ENCODE results near the gene NMNAT3.

NMNAT3 gene

DNA sequence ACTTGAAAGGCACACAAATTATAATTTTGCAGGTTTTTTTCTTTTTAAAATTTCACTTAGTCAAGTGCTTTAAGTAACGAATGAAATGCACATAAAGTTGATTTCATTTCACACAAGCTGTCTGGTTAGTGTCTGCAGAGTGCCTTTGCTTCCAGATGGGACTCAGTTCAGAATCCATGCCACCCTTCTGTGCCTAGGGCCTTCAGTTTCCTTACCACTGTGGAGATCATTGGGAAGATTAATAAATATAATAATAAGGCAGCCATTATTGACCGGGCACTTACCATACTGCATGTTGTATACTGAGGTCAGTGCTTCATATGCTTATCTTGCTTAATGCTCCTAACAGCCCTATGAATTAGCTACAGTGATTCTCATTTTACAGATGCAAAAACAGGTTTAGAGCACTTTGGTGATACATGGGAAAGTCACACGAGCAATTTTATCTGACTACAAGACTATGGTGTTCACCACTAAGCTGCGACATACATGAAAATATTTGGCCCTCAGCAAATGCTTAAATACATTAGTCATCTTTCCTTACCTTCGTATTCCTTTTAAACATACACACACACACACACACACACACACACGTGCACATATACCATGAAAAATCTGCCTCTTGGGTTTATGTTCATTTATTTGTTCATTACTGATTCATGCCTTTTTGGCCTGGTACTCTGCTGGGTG is 3.1 kb downstream of the NMNAT3 start:
- DNase-seq (ENCODE audit: low spot score), result no peak

DNA sequence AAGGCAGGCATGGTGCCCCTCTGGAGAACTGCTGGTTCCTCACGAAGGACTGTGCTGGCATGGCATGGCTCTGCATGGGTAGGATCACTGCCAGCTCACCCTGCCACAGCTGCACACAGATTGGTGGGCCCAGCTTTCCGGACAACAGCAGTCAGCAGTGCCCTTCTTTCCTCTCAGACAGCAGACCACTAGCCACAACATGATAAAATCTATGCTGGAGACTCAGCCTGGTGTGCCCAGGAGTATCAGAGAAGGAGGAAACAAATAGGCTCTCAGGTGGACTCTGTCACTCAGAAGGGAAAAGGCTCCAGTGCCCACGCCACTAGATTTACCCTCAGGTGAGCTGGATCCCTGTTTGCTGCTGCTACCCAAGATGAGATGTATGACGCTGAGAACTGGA is 4.9 kb downstream of the NMNAT3 start:
- no peak for DNase-seq (ENCODE audit: low spot score)

DNA sequence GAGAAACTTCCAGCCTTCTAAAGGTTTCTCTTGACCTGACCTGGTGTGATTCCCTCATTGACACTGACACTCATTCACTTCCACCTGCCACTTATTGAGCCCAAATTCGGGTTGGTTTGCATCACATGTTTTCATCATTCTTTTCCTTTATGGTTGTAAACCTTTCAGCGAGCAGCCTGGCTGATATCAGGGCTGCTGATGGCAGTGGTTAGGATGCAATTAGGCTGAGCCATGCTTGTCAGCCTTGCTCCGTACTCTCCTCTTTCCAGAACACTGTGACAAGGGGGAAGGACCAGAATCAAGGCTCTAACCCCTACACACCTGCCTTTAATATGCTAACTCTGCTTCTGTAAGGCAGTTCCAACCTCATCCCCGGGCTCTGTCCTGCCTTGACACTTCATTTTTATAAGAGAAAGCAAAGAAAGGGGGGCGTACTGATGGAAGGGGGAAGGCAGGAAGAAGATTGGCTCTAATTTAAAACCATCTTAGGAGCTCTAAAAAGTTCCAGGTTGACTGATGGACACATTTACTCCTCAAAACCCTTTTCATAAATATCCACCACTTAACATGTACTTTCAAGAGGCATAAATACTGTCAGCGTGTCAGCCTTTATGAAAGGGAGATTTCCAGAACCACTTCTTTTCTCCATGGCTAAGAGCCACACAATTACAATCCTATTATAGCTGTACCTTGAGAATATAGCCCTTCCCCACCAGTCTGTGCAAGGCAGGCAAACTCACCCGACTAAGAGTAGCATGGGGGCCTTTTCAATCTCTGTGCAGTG is 5.7 kb downstream of the NMNAT3 start:
- no peak for DNase-seq (ENCODE audit: low spot score)

DNA sequence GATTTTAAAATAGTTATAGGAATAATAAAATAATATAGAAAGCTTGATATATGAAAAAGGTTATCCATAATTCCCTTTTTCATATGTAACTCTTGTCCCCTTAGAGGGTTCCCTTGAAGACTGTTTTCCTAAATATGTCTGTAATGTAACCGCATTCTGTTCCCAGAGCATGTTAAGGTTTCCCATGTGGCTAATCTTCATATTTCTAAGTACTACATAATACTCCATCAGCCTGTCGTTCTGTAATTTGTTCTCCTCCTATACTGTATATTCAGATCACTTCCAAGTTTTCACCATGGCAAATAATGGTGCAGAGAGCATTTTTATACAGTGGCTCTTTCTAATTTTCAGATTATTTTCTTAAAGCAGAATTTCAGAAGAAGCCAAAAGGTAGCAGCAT is 6.7 kb downstream of the NMNAT3 start:
- DNase-seq (ENCODE audit: low spot score), result no peak

DNA sequence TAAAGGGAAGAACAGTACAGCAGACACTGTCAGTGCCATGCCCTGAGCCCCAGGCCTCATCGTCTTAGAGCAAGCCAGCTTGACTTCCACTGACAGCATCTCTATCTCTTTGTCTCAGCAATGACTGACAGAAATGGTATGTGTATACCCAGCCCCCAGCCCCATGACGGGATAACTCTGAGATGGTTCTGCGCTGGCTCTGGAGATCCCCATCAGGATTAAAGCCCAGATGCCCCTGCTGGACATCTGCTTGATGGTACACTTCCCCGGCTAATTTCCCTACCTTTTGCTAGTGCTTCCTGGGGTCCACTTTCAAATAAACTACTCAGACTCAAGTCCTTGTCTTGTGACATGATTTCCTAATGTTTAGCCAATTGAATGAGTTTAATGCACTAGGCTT is 7.6 kb downstream of the NMNAT3 start:
- DNase-seq (ENCODE audit: low spot score), result no peak

DNA sequence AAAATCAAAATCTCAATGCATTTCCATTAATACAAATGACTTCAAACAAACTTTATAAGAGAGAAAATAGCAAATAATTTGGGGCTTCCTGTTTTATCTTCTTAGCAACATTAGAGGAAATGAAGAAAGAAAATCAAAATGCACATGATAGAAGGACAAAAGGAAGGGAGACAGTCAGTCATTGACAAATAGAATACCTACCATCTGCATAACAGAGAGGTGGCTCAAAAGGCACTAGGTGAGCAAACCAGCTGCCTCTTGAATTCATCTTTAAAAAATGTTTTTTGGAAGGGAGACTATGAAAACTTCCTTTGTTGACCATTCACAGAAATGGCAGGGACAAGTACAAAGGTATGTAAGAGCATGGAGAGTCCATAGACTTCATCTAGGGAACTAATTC is 9.4 kb downstream of the NMNAT3 start:
- no peak for DNase-seq (ENCODE audit: low spot score)

DNA sequence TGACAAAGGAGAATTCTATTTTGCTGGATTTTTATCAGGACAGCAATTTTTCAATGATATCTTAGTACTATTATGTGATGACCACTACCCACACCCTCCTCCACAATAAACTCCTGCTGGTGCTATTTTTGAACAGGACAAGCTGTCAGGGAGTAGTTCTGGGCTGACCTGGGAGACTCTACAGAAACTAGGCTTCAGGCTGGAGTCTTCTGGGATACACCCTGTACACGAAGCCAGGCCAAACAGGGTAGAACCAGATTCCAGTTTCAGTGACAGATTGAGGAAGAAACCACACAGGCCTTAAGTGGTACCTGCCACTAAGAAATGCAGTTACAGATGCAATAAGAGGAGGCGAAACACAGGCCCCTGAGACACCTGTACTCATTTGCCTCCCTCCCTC is 12.8 kb downstream of the NMNAT3 start:
- DNase-seq (ENCODE audit: low spot score), result no peak

DNA sequence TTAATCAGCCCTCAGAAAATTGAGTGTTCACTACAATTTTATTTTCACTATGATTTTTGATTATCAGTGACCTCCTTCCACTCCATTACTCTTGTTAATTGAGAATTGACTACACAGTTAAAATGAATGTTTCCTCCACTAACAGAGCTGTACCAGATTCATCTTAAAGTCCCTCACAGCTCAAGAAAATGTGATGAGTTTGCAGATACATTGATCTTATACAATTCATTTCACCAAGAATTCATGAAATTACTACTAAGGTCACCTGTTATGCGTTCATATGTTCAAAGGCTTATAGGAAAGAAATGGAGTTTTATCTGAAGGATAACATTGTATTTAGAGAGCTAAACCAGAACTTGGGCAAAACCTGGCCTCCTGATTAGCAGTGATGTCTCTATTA is 17.5 kb downstream of the NMNAT3 start:
- DNase-seq (ENCODE audit: low spot score), result no peak

DNA sequence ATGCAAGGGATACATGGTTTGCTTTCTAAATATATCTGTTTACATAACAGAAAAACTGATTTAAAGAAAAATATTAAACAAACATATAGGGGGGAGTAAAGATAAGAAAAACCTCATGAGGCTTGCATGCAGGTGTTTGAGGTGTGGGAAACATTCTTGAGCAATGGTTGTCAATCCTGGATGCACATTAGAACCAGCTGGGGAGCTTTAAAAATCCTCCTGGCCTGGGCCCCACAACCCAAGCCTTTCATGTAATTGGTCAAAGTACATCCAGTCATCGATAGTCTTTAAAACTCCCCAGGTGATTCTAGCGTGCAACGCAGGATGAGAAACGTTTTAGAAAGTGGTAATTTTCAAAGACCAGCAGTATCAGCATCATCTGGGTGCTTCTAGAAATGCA is 18.3 kb downstream of the NMNAT3 start:
- DNase-seq (ENCODE audit: low spot score), result no peak

DNA sequence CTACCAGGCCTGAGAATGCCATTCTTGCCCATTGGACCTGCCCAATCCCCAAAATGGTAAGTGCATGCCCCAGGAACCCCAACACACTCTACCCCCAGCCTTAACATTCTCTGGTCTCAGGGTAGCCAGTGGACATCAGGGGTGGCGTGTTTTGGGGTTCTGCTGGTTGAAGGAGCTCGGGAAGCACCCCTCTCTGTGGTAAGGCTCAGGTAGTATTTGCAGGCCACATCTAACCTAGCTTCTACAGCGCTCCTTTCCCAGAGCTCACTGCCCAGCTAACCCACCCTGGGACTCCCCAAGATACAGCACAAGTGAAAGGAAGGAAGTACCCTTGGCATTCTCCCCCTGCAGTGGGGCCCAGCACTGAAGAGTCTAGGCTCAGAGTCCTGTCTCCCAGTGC is 19.8 kb downstream of the NMNAT3 start:
- no peak for DNase-seq (ENCODE audit: low spot score)

DNA sequence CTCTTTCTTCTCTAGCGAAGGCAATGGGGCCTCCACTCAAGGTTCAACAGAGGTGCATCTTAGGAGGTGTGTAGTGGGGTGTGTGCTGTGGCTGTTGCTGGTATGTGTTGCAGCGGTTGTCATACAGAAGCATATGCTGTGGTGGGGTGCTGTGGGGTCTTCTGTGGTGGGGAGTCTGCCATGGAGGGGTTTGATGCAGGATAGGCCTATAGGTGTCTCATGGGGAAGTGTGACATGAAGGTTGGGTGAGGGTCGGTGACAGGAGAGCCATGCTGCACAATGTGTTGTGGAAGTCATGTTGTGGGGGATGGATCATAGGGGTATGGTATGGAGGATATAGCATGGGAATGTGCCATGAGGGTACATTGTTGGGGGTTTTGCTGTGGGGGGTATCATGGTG is 20.3 kb downstream of the NMNAT3 start:
- DNase-seq (ENCODE audit: low spot score), result no peak

DNA sequence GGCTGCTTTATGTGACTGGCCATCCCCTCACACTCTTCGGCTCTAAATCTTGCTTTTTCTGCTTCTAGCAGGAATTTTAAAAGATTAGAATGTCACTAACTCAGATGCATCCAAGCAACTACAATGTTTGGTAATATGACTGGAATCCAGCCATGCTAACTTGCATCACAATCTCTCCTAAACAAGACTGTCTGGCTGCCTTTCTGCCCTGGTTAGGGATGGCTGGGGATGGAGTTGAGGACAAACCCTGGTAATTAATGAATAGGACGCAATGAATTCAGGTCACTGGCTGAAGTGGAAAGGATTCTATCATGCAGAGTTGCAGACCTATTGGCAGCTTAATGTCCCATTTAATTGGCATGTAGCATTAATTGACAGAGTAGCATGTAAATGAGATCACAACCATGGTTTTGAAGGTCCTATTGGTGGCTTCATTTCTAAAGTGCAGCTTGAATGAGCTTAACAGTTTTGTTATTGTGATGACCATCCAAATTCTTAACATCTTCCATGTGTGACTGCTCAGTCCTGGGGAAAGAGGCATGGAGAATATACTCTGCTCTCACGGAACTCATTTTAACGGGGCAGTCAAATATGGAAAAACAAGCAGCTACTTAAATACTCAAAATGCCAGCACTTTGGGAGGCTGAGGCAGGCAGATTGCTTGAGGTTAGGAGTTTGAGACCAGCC is 21.7 kb downstream of the NMNAT3 start:
- no peak for DNase-seq (ENCODE audit: low spot score)

DNA sequence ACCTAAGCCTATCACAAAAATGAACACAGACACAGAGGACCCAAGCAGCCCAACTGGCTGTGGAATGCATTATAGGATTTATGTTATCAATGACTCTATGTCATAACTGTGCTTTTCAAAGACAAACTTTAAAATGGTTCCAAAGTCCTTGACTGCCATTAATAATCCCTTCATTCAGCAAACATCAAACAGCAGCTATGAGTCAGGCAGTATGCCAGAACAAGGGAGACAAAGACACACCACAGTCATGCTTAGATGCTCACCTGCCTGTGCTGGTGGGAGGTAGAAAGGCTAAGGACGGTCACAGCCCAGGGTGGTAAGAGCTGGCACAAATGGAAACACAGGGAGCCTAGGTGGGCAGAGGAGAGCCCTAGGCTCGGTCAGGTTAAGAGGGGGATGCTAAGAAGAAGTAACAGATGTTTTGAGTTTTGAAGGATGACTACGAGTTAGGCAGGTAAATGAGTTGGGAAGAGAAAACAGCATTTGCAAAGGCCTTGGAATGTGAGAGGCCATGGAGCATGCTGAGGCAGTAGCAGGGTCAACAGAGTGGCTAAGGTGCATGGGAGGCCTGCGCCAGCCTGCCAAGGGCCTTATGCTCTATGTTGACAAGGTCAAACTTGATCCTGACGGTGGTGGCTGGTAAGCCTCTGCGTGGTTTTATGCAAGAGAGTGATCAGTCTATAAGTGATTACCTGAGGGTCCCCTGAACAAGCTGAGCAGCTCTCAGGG is 23.0 kb downstream of the NMNAT3 start:
- DNase-seq (ENCODE audit: low spot score), result no peak

DNA sequence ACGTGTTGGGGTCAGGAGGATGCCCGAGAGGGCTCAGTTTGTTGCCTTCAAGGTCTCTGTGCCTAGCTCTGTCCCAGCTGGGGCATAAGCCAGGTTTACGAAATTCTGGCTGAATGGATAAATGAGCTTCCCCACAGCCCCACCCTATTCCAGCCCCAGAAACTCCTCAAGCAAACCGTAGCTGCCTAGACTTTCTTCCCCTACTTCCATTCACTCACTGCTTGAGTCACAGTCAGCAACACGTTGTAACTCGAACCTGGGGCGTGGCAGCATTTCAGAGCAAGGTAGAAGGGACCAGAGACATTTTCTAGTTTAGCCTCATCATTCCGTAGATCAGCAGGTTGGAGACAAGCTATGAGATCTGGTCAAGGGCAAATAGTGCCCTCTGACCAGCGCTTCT is 24.2 kb downstream of the NMNAT3 start:
- no peak for DNase-seq (ENCODE audit: low spot score)

DNA sequence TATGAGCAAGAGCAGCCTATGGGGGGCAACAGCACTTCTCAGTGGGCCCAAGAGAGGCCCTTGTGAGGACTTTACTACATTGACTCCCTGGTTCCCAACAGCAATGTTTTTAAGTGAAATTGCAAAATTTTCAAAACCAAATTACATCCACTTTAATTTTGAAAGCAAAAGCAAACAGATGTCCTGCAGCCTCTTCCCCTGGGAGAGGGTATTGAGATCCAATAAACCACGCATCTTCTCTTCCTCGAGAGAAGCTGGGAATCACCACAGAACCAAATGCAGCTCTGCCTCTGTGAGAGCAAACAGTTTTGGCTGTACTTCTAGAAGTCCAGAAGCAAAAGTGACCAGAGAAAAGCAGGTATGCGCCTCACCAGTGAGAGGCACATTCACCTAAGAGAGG is 25.2 kb downstream of the NMNAT3 start:
- DNase-seq (ENCODE audit: low spot score), result no peak

DNA sequence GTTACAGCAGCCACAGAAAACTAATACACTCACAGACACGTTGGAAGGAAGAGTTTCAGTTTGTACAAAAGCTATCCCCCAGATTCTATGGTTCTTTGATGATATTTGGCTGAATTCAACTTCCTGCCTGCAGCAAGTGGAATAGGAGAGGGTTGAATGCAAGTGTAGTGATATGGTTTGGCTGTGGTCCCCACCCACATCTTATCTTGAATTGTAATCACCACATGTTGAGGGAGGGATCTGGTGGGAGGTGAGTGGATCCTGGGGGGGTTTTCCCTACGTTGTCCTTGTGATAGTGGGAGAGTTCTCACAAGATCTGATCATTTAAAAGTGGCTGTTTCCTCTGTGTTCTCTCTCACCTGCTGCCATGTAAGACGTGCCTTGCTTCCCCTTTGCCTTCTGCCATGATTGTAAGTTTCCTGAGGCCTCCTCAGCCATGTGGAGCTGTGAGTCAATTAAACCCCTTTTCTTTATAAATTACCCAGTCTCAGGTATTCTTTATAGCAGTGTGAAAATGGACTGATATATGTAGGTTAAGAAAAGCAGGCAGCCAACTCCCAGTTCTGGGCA is 29.8 kb downstream of the NMNAT3 start:
- no peak for DNase-seq (ENCODE audit: low spot score)

DNA sequence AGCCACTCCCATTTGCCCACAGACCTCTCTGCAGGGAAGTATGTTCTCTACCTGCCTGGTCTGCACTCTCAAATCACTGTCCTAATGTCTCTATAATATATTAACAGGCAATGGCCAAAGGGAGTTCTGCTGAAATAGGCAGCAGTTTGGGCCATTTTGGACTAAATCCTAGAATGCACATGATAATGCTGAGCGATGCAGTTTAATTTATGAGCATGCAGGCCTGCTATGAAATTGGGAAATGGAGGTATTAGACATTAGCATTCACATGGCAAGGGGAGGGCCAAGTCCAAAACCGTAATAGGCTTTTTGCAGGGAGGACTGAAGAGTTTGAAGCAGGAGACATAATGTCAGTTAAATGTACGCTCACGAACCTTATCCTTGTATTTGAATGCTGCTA is 31.3 kb downstream of the NMNAT3 start:
- DNase-seq (ENCODE audit: low spot score), result no peak

DNA sequence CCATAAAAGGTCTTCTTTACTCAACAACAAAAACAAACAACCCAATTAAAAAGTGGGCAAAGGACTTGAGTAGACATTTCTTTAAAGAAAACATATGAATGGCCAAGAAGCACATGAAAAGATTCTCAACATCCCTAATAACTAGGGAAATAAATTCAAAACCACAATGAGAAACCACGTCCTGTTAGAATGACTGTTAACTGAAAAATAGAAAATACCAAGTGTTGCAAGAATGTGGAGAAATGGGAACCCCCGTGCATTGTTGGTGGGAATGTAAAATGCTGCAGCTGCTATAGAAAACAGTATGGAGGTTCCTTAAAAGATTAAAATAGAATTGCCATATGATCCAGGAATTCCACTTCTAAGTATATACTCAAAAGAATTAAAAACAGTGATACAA is 34.8 kb downstream of the NMNAT3 start:
- no peak for DNase-seq (ENCODE audit: low spot score)

DNA sequence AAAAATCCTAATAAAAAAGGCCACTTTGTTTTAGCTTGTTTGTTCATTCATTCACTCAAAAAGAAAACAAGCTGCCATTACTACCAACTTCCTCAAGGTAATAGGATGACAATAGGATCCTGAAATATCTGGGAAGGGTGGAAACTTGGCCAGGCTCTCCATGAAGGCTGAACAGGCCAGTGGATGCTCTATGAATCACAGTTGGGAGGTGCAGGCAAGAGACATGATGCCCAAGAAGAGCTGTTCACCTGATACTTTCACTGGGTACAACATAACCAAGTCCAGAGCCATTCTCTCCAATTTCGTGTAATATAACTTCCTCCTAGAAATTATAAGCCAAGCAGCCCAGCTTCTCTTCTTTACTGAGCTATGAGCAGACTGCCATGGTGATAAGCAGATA is 37.3 kb downstream of the NMNAT3 start:
- no peak for DNase-seq (ENCODE audit: low spot score)

DNA sequence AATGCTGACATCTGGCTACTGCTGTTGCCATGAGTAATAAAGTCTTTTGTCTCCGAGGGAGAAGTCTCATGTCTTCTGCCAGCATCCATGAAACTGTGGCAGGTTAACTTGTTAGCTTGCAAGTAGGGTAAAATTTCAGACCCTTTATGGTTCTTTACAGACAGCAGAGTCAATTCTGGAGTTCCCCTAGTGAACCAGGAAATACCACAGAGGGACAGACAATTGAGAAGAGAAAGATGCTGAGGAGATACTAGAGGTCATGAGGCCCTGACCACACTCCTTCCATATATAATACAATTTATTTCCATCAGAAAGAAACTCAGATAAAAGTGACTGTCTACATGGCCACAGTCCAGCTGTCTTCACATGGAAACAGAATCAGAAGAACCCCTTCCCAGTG is 38.1 kb downstream of the NMNAT3 start:
- no peak for DNase-seq (ENCODE audit: low spot score)

DNA sequence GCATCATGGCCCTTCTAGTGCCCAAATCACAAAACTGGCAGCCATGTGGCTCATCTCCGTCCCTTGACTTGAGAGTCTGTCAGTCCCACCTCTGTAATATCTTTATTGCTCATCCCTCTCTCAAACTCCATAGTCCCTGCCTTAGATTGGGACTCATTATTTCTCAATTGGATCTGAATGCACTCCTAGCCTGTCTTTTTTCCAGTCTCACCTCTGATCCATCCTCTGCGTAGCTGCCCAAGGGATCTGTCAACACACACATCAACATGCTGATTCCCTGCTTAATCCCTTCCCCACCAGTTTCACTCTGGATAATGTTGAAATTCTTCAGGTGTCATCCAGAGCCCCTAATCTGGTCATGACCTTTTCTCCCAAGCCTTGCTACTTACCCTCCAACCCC is 39.3 kb downstream of the NMNAT3 start:
- no peak for DNase-seq (ENCODE audit: low spot score)

DNA sequence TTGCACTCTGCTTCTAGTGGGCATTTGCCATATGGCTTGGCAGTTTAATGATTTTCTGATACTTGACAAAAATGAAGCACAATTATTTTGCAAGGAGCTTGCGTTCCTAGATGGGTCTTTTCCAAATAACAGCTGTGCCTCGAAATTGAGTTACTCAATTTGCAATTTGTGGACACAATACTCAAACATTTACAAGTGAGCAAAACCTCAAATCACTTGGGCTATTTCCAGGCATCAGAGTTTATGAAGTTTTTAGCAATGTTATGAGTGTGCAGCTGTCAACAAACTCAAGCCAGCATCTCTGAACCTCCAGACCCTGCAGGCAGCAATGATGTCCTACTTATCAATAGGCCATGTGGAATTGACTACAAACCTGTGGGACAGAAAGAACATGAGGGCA is 41.3 kb downstream of the NMNAT3 start:
- DNase-seq (ENCODE audit: low spot score), result no peak

Data from D341Med (cell line).